H1 (cell line): ENCODE measurements around the gene NAXD. TPM values are rescaled to one million over a fixed set of nuclear protein-coding genes. Genes with fewer than 3 reads are reported as not detected.

Experiments
- CTCF ChIA-PET: fragments of 300-600 bp; sonication (Branson Sonifier 250); formaldehyde crosslinking; loops from one replicate; lab custom pipeline; 2021; ENCODE audit not compliant: partially characterized antibody; lab: Charles Lee
- POLR2A ChIA-PET: fragments of 300-600 bp; sonication (Branson Sonifier 250); formaldehyde crosslinking; loops from one replicate; lab custom pipeline; 2021; ENCODE audit warnings: inconsistent platforms; ENCODE audit not compliant: partially characterized antibody; lab: Charles Lee
- DNase-seq, 2 experiments: peaks; one replicate each; pipeline versions ENCODE4 v3.0.0 to v3.0.0-alpha.2; 2010 to 2022; ENCODE audit warnings: low spot score in 2 of 2, low read depth in 1 of 2, mixed read lengths in 1 of 2
- FAIRE-seq: peaks from 2 replicates; lab custom pipeline; 2011; peaks lifted over from hg19 to GRCh38; lab: Jason Lieb, UNC
- H2AFZ ChIP-seq: 2 replicates; pipeline ENCODE4 v1.8.1; 2012; ENCODE audit warnings: low read length, inconsistent platforms
- H2AK5ac ChIP-seq: 2 replicates; pipeline ENCODE4 v1.6.1; 2013; ENCODE audit warnings: low read depth, low read length
- H2BK120ac ChIP-seq: replicated peaks from 2 replicates; pipeline ENCODE3; 2013; ENCODE audit warnings: low read depth, low read length, inconsistent platforms
- H2BK12ac ChIP-seq: 2 replicates; pipeline ENCODE4 v1.6.1; 2013; ENCODE audit warnings: low read depth, low read length
- H2BK15ac ChIP-seq: 2 replicates; pipeline ENCODE4 v1.6.1; 2013; ENCODE audit warnings: low read length
- H2BK20ac ChIP-seq: 2 replicates; pipeline ENCODE4 v1.6.1; 2013; ENCODE audit warnings: low read length
- H2BK5ac ChIP-seq: 2 replicates; pipeline ENCODE4 v1.6.1; 2013; ENCODE audit warnings: low read depth, low read length
- H3K14ac ChIP-seq: 2 replicates; pipeline ENCODE4 v1.6.1; 2013; ENCODE audit warnings: inconsistent platforms; ENCODE audit not compliant: insufficient read length
- H3K18ac ChIP-seq: 2 replicates; pipeline ENCODE4 v1.6.1; 2013; ENCODE audit warnings: low read length; ENCODE audit errors: extremely low read depth
- H3K23ac ChIP-seq: 2 replicates; pipeline ENCODE4 v1.6.1; 2013; ENCODE audit warnings: inconsistent platforms; ENCODE audit not compliant: insufficient read length
- H3K23me2 ChIP-seq: 2 replicates; pipeline ENCODE4 v1.6.1; 2013; ENCODE audit warnings: low read depth, low read length
- H3K27ac ChIP-seq: 2 replicates; pipeline ENCODE4 v1.6.1; 2011; ENCODE audit warnings: low read depth, low read length, inconsistent platforms
- H3K27me3 ChIP-seq, 4 experiments: replicated peaks in 1 of 4; 1 replicate in 1 of 4; 2 replicates in 3 of 4; pipeline versions ENCODE4 v1.6.1 to v1.8.1; 2011 to 2013; ENCODE audit warnings: low read length in 3 of 4, mild to moderate bottlenecking in 3 of 4, inconsistent platforms in 2 of 4, mixed read lengths in 2 of 4, moderate library complexity in 1 of 4; ENCODE audit not compliant: control insufficient read depth in 3 of 4, insufficient read depth in 3 of 4; ENCODE audit errors: extremely low read depth in 1 of 4
- H3K36me3 ChIP-seq, 4 experiments: 2 replicates each; pipeline versions ENCODE4 v1.6.1 to v1.8.1; 2011 to 2013; ENCODE audit warnings: mild to moderate bottlenecking in 4 of 4, low read length in 3 of 4, moderate library complexity in 2 of 4, control low read depth in 1 of 4, inconsistent platforms in 1 of 4; ENCODE audit not compliant: insufficient read depth in 4 of 4, control insufficient read depth in 2 of 4
- H3K4ac ChIP-seq: replicated peaks from 2 replicates; pipeline ENCODE3; 2013; ENCODE audit warnings: low read length, low read depth, mixed read lengths, inconsistent platforms; ENCODE audit not compliant: insufficient read length
- H3K4me1 ChIP-seq, 4 experiments: replicated peaks in 1 of 4; 1 replicate in 1 of 4; 2 replicates in 3 of 4; pipeline versions ENCODE4 v1.6.1 to v1.8.1; 2011 to 2013; ENCODE audit warnings: low read length in 3 of 4, inconsistent platforms in 2 of 4, mixed read lengths in 1 of 4; ENCODE audit not compliant: insufficient read depth in 4 of 4, control insufficient read depth in 3 of 4
- H3K4me2 ChIP-seq, 2 experiments: 2 replicates each; pipeline versions ENCODE4 v1.6.1 to v1.8.1; 2011 to 2013; ENCODE audit warnings: low read depth in 2 of 2, low read length in 2 of 2, control low read depth in 1 of 2, inconsistent platforms in 1 of 2, mild to moderate bottlenecking in 1 of 2; ENCODE audit not compliant: insufficient read depth in 1 of 2
- H3K4me3 ChIP-seq, 4 experiments: fragments of 200-600, 300-600 bp in 1 of 4; sonication (generic), shearing (Covaris generic), sonication (Bioruptor Twin) in 1 of 4; 2 replicates each; pipeline versions ENCODE4 v1.5.1 to v1.8.1; 2011 to 2016; ENCODE audit warnings: low read length in 4 of 4, low read depth in 3 of 4, control low read depth in 2 of 4, inconsistent platforms in 2 of 4, mild to moderate bottlenecking in 2 of 4, mixed read lengths in 1 of 4, moderate library complexity in 1 of 4; ENCODE audit not compliant: insufficient read depth in 2 of 4; ENCODE audit errors: extremely low read depth in 1 of 4
- H3K56ac ChIP-seq: replicated peaks from 2 replicates; pipeline ENCODE3; 2013; ENCODE audit warnings: low read depth, mild to moderate bottlenecking, mixed read lengths, low read length, inconsistent platforms; ENCODE audit not compliant: insufficient read length
- H3K79me1 ChIP-seq: 2 replicates; pipeline ENCODE4 v1.6.1; 2013; ENCODE audit warnings: low read depth, low read length, control low read depth
- H3K79me2 ChIP-seq, 2 experiments: 2 replicates each; pipeline versions ENCODE4 v1.6.1 to v1.8.1; 2012 to 2013; ENCODE audit warnings: low read length in 2 of 2, mild to moderate bottlenecking in 2 of 2, inconsistent platforms in 1 of 2; ENCODE audit not compliant: insufficient read depth in 2 of 2, control insufficient read depth in 1 of 2
- H3K9ac ChIP-seq, 4 experiments: replicated peaks in 1 of 4; 1 replicate in 1 of 4; 2 replicates in 3 of 4; pipeline versions ENCODE4 v1.6.1 to v1.8.1; 2011 to 2013; ENCODE audit warnings: low read depth in 3 of 4, low read length in 3 of 4, control low read depth in 2 of 4, mild to moderate bottlenecking in 2 of 4, moderate library complexity in 2 of 4, inconsistent platforms in 1 of 4; ENCODE audit errors: extremely low read depth in 1 of 4
- H3K9me3 ChIP-seq, 2 experiments: 2 replicates each; pipeline versions ENCODE4 v1.6.1 to v1.8.1; 2012 to 2013; ENCODE audit warnings: mild to moderate bottlenecking in 2 of 2, moderate library complexity in 2 of 2, control low read depth in 1 of 2, inconsistent platforms in 1 of 2, low read depth in 1 of 2, low read length in 1 of 2, mixed read lengths in 1 of 2; ENCODE audit not compliant: insufficient read depth in 2 of 2
- H4K20me1 ChIP-seq, 2 experiments: replicated peaks in 1 of 2; 2 replicates each; pipeline versions ENCODE3 to v1.8.1; 2011 to 2013; ENCODE audit warnings: inconsistent platforms in 2 of 2, low read length in 2 of 2, mild to moderate bottlenecking in 1 of 2; ENCODE audit not compliant: insufficient read depth in 2 of 2, control insufficient read depth in 1 of 2
- H4K5ac ChIP-seq: 2 replicates; pipeline ENCODE4 v1.6.1; 2013; ENCODE audit warnings: low read length, low read depth, mixed read lengths, inconsistent platforms; ENCODE audit not compliant: insufficient read length
- H4K8ac ChIP-seq: 2 replicates; pipeline ENCODE4 v1.8.0; 2013; ENCODE audit warnings: mild to moderate bottlenecking, moderate library complexity, low read length, inconsistent platforms; ENCODE audit not compliant: insufficient read depth; ENCODE audit errors: extremely low read depth
- H4K91ac ChIP-seq: replicated peaks from 2 replicates; pipeline ENCODE3; 2013; ENCODE audit warnings: low read length, mixed read lengths, inconsistent platforms; ENCODE audit not compliant: insufficient read length
- BCL11A ChIP-seq, 2 experiments: IDR thresholded peaks; one replicate each; pipeline ENCODE4 v1.6.1; 2011; ENCODE audit warnings: low read depth in 2 of 2, low read length in 2 of 2, mild to moderate bottlenecking in 2 of 2
- RAD21 ChIP-seq, 2 experiments: IDR thresholded peaks in 1 of 2; conservative IDR thresholded peaks in 1 of 2; 2 replicates each; pipeline ENCODE4 v1.6.1; 2011; ENCODE audit warnings: low read depth in 2 of 2, low read length in 2 of 2, improper control_type of control experiment in 1 of 2, inconsistent platforms in 1 of 2, mild to moderate bottlenecking in 1 of 2, moderate library complexity in 1 of 2
- SIN3A ChIP-seq, 2 experiments: IDR thresholded peaks in 1 of 2; conservative IDR thresholded peaks in 1 of 2; 2 replicates each; pipeline ENCODE4 v1.6.1; 2011 to 2012; ENCODE audit warnings: low read length in 2 of 2, improper control_type of control experiment in 1 of 2, low read depth in 1 of 2, mild to moderate bottlenecking in 1 of 2
- SP1 ChIP-seq: IDR thresholded peaks from 2 replicates; pipeline ENCODE4 v1.6.1; 2011; ENCODE audit warnings: low read depth, low read length
- WGBS, 2 experiments: shearing (Covaris generic) in 1 of 2; methylation state at CpG; one replicate each; pipeline versions ENCODE4 v1.1.6 to v1.1.7; 2013 to 2015; ENCODE audit warnings: low lambda C conversion rate in 2 of 2, mixed read lengths in 2 of 2, inconsistent platforms in 1 of 2, low coverage in 1 of 2, missing lambda C conversion rate in 1 of 2; ENCODE audit not compliant: insufficient replicate concordance in 2 of 2, insufficient coverage in 1 of 2, insufficient read length in 1 of 2; ENCODE audit errors: extremely low coverage in 1 of 2, missing lambda C conversion rate in 1 of 2; 5-methylcytosine and 5-hydroxymethylcytosine counted together
- polyA plus RNA-seq, 7 experiments: library from polyadenylated mRNA; depleted of rRNA in 3 of 7; stranded (reverse) in 5 of 7; unstranded in 2 of 7; fragments of >200 nt in 5 of 7; fragments of 200-250 nt in 2 of 7; gene quantifications; 1 replicate in 5 of 7; 2 replicates in 1 of 7; 4 replicates in 1 of 7; pipeline versions ENCODE4 v1.2.1 to v1.2.3, GENCODE V29; 2011 to 2013; ENCODE audit warnings: missing spikeins in 2 of 7, mixed read lengths in 2 of 7
- total RNA-seq: library from RNA; stranded (reverse); fragmentation: NEBNext Ultra II Directional; extraction: Animal tissue kit (Norgen Biotek cat#: 25700); gene quantifications from 2 replicates; pipeline ENCODE4 v1.2.1, GENCODE V29; 2021

Gene NAXD
- total and polyA plus RNA-seq, 2 of the 8 experiments (the other 6 are each of a cell fraction or from before 2014, with no cell fraction given) = 25.4 to 35.5 TPM

DNA sequence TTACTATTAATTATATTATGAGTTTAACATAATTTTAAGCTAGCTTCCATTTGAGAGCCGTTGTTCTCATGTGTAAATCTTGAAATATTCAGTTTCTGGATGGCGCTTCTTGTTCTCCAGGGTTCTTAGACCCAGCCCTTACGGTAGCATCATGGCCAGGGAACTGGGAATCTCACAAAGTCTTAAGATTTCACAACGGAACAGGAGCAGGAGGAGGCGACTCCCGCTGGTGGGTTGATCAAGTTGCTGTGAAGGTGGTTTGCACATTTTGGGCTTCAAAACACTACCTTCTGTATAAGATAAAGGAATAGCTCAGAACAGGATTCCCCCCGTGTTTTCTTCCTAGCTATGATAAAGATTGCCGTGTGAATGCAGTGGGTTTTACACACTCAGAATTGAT is 2.8 kb downstream of the NAXD start:
- H4K5ac ChIP-seq = no peak overlapping the region
- peaks cover 17 to 18% of the 10 kb centered on the region in 2 experiments for H4K20me1 ChIP-seq
- POLR2A ChIA-PET = interaction anchor here (0.6 to 1.2 kb wide), 2 partner anchors 8 to 57 kb away, joined by 3 to 4 read pairs; partner anchors contain the start of gene RAB20

More for the DNA sequence above, 2.8 kb downstream of the NAXD start:
- H4K91ac ChIP-seq = no peak overlapping the region
- H2AFZ ChIP-seq = no peak overlapping the region
- no peak overlapping the region for H3K56ac ChIP-seq
- H2BK15ac ChIP-seq = no peak overlapping the region
- no peak overlapping the region for H3K9ac ChIP-seq
- no peak overlapping the region for H2BK20ac ChIP-seq
- H3K36me3 ChIP-seq = peaks cover 0 to 12% (median 3%) of the 10 kb centered on the region in 4 experiments; a peak in 3 of 8 replicates
- no peak overlapping the region for H2AK5ac ChIP-seq
- no peak overlapping the region for H4K8ac ChIP-seq
- DNase-seq (no peak), FAIRE-seq (no peak)
- no peak overlapping the region for H2BK5ac ChIP-seq
- peaks cover 7% of the 10 kb centered on the region; the same call in 1 of the 2 replicates for H3K23me2 ChIP-seq
- no peaks in the 10 kb centered on the region for H3K9me3 ChIP-seq
- H3K79me2 ChIP-seq = peaks cover 16 to 71% of the 10 kb centered on the region in 2 experiments
- H3K4me2 ChIP-seq = peak overlapping the region in 1 of 2 experiments; percentile 79; a peak in 1 of 4 replicates
- no peak overlapping the region; the same call in 1 of the 2 replicates for H2BK12ac ChIP-seq
- WGBS, 2 experiments = 82% methylated on average over 8 of the region's 8 CpGs; no CpG with 5 or more reads in 1 of the 2 experiments
- no peaks in the 10 kb centered on the region; a peak in 2 of 7 replicates for H3K27me3 ChIP-seq
- peaks cover 5 to 16% (median 8%) of the 10 kb centered on the region in 4 experiments; a peak in 6 of 7 replicates for H3K4me1 ChIP-seq
- H2BK120ac ChIP-seq = no peak overlapping the region
- CTCF ChIA-PET = interaction anchor here (0.9 to 1.5 kb wide), 7 partner anchors 10 to 162 kb away, joined by 3 to 7 read pairs (median 4); no protein-coding TSS in a partner anchor
- peaks cover 15% of the 10 kb centered on the region for H3K79me1 ChIP-seq
- TF ChIP-seq BCL11A (IDR thresholded peaks at IDR 0.05; ENCODE audit: low read depth in 2 of 2, low read length in 2 of 2) (no peak), RAD21 (IDR thresholded peaks at IDR 0.05 in 1 of 2, conservative IDR thresholded peaks at IDR 0.05 in 1 of 2; ENCODE audit: low read depth in 2 of 2, low read length in 2 of 2) (peak in 1 of 2 experiments; percentile 11; a peak in 1 of 4 replicates), SP1 (no peak), SIN3A (conservative IDR thresholded peaks at IDR 0.05 in 1 of 2, IDR thresholded peaks at IDR 0.05 in 1 of 2; ENCODE audit: low read depth in 1 of 2, low read length in 2 of 2) (no peak)
- H3K18ac ChIP-seq = no peak overlapping the region
- H3K27ac ChIP-seq = no peak overlapping the region
- no peak overlapping the region for H3K23ac ChIP-seq
- no peak overlapping the region for H3K4me3 ChIP-seq
- no peak overlapping the region for H3K4ac ChIP-seq
- H3K14ac ChIP-seq = no peak overlapping the region
